GM18519 (cell line): ENCODE data around the gene TNS3.

ENCODE experiments used
- ATAC-seq: cut with Tn5 transposase; IDR thresholded peaks from one replicate; pipeline ENCODE4 v1.9.1; 2021; ENCODE audit warnings: mild to moderate bottlenecking, moderate library complexity; ENCODE audit not compliant: unreplicated experiment, low FRiP score

The TNS3 gene

DNA sequence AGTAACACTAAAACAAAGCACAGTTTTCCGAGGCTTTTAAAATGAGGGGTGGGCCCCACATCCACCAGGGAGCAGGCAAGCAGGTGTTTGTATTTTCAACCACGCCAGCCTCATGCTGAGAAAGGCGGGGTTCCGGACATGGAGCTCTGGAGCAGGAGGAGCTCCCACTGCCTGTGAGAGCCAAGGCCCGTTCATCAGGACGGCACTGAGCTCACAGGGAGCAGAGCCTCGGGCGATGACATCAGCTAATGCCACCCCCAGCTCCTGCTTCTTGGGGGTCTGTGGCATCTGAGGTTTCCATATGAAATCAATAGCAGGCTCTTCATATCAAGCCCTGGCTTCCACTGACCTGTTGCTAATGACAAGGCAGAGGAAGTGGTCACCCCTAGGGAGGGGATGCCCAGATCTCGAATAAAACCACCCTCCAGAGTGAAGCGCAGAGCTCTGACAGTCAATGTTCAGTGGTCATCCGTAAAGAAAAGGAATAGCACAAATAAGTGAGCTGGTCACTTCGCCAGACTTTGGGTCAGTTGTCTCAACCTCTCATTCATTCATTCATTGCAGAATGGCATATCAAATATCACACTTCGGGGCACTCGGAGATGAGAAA, 89.1 kb downstream of the TNS3 start:
- no peak for ATAC-seq

DNA sequence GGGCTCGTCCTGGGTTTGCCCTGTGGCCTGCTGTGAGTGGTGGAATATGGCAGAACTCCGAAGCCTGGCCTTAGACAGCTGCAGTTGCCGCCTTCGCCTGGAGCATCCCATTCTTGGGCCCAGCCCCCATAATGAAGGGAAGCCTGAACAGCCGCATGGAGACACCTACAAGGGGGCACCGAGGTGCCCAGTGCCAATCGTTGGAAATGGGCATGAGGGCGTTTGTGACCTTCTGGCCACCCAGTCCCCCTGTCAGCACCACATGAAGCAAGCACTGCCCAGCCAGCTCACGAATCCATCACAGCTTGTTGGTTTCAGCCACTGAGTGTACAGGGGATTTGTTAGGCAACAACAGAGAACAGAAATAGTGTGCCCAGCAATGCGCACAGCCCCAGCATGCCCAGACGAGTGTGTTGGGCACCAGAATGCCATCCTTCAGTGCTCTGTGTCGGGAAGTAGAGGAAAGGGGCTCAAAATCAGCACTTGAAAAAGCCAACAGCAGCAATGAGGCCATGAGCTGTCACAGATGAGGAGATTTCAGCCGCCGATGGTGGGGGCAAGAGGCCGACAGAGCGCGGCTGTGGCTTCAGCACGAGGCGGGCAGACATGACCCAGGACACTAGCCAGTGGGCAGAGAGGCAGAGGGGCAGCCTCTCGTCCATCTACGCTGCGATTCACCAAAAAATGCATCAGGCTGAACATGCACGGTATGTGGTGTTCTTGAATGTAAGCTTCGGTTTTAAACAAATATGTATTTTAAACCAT, 91.2 kb downstream of the TNS3 start:
- no peak for ATAC-seq

DNA sequence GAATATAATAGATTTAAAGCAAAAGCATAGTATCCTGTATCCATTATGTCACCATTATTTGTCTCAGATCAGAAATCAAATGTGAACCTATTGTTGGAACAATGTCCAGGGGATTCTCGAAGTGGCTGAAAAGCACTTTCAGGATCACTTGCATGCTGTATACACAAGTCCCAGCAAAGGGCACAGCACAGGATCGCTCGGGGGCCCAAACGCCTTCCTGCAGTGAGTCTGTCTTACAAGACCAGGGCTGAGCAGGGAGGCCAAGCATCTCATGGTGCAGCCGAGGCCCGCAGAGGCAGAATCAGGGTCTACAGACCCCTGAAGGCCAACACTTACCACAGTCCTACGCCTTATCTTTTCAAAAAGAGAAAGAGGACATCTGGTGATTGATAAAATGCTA, 92.3 kb downstream of the TNS3 start:
- no peak for ATAC-seq

DNA sequence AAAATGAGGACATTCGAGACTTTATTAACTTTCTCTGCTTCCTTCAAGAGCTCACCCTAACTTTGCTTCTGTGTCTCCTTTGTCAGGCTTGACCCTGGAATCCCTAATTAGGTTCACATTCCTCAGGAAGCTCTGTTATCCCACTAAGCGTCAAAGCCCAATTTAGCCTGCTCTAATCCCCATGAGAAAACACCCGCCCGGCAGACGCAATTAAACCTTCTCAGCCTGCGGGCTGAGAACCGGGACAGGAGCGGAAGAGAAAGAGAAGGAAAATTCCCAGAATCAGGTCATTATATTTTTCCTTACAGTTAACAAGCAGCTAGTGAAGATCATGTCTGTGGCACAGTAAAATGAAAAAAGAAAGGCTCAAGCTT, 93.0 kb downstream of the TNS3 start:
- no peak for ATAC-seq

DNA sequence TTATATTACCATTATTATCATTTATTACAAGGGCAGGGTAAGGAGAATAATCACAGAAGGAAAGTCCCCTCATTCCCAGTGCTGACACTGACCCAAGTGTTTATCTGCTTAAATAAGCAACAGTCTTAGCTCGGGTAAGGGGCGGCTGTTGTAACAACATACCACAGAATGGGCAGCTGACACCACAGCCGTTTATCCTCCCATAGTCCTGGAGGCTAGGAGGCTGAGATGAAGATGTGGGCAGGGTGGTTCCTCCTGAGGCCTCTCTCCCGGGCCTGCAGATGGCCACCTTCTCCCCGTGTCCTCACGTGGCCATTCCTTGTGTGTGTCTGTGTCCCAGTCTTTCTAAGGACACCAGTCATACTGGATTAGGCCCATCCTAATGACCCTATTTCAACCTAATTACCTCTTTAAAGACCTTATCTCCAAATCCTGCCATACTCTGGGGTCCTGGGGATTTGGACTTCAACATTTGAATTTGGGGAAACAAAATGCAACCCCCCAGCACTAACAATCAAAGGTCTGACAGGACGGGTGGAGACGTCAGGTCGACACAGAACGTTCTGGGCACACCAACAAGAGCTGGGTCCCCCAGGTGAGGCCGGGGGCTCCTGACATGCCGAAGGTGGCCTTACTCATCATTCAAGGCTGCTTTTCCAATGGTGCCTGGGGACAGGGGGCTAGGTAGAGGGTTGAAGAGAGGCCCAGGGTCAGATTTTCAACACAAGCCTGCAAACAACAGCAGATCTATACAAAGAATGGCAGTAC, 93.5 kb downstream of the TNS3 start:
- no peak for ATAC-seq

DNA sequence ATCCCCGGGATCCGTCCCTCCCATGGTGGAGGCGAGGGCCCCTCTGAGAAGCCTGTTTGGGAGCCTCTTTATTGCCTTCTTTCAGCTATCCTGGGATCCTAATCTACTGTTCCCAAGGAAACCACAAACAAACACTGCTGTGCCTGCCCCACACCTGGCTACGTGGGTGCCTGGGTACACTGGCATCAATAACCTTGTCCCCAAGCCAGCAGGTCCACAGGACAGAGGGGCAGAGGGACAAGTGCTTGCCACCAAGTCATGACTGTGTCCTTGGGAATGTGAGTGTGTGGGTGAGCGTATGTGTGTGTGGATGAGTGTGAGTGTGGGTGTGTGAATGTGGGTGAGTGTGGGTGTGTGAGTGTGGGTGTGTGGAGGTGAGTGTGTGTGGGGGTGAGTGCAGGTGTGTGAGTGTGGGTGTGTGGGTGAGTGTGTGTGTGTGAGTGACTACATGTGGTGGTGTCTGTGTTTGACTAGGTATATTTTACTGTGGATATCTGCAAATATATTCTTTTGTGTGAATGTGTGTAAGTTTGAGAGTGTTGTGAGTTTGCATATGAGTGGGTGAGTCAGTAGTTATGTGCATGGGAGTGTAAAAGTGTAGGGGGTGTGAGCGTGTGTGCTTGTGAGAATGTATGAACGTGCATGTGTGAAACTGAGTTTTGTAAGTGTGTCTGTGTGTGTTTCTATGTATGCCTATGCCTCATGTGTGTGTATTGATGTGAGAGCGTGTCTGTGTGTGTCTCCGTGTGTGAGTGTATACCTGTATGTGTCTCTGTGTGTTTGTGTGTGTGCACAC, 96.1 kb downstream of the TNS3 start:
- no peak for ATAC-seq

DNA sequence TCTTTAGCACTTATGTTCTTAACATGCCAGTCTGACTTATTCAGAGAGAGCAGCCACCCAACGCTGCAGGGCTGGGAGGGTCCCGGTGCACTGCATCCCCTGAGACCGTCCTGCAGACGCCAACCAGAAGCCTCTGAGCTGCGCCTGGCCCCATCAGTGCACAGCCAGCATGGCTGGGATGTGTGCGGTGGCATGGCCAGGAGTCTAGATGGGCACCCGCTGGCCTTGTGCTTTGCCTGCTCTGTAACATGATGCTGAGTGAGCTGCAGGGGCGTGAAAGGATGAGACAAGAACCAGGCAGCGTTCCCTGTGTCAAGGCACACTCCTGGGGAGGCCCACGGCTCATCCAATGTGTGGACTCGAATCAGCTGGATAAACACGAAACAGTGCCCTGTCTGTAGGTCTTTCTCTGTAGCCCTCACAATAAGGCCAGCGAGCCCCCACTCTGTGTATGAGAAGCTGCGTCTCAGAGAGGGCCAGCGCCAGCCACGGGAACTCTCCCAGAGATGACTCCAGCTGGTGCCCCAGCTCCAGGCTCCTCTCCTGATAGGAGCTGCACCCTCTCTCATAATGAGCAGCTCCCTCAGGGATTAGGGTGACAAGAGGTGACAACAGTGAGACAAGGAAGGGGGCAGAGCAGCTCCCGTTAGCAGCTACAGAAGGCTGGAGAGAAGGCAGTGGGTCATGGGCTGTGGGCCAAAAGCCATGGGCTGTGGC, 96.8 kb downstream of the TNS3 start:
- ATAC-seq, result no peak

DNA sequence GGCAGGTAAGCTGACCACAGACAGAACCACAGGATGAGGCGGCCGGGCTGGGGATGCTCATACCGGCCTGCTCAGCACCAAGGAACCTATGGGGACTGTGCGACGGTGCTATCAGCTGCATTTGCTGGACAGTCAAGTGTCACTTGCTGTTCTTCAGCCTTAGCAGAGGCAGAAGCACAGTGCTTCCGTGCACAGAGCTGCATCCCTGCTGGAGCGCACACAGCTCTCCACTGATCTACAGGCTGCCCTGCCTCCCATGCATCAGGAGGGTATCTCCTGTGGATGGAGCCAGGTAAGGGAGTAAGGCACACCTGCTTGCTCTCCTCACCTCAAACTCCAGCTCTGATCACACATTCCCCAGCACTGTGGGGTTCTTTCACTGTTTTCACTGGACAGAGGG, 97.5 kb downstream of the TNS3 start:
- ATAC-seq, result no peak

DNA sequence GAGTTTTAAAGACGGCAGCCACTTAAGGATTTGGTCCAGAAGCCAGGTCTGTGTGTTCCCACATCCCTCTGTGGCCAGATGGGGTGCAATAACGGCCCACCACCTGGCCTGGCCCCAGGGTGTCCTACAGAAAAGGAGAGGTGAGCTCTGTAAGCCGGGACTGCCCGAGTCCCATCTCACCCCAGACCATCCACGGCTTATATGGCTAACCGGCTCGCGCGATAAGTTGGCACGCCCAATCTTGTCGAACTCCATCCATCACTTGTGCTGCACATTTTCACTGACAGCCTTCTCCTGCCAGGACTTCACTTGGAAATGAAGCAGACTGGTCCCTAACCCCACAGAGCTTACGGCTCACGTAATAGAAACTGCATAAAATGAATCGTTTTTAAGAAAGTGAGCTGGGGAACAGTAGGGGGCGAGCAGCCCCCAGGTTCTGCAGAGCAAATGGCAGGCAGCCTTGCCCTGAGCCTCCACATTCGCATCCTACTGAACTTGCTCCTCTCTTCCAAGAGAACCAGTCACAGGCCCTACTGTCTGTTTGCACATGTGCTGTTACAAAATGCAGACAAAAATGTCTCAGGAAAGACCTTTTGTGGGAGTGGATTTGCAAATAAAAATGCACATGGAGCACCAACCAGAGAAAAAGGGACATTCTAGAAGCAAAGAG, 98.2 kb downstream of the TNS3 start:
- ATAC-seq, result no peak

DNA sequence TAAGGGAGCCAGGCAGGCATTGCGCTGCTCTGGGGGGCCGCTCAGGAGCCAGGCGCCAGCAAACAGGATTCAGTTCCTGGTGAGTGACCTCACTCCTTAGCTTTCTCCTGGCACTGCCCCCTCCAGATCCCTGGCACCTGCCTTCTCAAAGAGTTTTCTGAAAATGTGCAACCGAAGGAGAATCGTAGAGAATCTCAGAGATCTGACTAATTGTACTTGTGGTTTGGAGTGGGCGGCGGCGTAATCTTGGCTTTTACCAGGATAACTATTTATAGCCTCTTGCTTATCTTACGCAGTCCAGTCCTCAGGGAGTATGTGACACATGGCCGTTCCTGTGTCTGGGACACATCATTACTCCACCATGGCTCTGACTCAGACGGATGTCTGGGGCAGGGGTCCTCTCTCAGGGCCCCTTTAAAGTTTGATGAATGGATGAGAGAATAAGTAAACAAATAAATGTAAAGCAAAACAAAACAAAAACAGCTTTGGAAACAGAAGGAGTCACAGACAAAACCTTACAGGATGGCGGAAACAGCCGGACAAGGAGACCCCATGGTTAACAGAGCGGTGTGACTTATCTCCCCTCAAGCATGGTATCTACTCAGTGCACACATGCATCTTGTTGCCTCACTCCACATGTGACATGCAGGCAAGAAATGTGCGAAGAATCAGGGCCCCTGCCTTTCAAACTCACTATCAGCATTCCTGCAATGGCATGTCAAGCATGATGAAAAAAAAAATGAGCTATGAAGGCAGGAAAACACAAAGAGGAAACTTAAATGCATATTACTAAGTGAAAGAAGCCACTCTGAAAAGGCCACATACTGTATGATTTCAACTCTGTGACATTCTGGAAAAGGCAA, 99.7 kb downstream of the TNS3 start:
- no peak for ATAC-seq

DNA sequence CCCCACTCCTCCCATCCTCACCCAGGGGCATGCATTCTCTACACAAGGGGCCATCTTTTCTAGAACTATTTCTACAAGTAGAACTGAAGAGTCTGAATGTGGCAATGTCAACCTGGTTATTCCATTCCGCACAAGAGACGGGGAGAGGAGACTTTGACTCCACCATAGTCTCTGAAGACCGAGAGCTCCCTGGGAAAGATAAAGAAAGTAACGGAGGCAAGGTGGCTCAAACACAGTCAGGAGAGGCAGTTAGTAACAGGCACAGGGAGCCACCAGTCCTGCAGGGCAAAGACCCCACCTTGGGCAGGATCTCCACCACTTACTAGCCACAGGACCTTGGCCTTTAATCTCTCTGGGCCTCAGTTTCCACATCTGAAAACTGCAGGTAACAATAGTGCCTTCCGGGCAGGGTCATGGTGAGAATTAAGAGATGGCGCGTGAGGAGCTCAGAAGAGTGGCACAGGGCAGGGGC, 100.3 kb downstream of the TNS3 start:
- no peak for ATAC-seq

DNA sequence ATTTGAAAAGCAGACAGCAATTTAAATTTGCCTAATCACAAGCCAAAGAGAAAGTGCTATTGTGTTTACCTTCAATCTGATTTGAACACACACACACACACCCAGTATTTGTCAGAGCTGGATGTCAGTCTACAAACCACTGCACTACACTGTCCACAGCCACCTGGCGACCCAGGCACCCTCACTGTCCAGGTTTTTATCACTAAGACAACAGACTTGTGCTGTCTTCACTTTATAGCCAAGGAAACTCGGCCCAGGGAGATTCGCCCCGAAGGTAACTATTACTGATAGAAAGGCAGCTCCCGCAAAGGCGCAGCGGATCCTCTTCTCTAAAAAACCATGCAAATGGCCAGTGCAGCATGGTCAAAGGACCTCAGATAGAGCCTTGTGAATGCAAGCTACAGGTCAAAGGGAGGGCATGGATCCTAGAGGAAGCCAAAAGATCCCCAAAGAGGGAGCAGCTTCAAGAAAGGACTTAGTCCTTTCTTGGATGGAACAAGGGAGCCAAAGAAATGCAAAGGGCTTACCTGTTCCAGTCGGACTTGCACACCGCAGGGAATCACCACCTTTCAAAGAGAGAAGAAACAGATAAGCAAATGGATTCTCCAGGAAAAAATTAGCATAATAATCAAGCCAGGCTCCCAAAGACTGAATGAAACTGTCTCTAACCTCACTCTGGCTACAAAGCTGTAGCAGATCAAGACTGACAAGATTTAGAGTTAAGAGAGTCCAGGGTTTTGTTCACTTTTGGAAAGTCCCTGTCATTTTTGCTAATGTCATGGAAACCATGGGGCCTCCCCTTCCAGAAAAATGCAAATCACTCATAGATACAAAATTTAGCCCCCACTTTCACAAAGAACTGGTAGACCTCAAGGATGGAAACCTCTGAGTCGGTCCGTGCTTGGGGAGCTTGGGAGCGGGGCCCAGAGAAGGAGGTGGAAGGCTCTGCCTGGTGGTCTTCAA, 101.1 kb downstream of the TNS3 start:
- ATAC-seq, result peak; percentile 67

DNA sequence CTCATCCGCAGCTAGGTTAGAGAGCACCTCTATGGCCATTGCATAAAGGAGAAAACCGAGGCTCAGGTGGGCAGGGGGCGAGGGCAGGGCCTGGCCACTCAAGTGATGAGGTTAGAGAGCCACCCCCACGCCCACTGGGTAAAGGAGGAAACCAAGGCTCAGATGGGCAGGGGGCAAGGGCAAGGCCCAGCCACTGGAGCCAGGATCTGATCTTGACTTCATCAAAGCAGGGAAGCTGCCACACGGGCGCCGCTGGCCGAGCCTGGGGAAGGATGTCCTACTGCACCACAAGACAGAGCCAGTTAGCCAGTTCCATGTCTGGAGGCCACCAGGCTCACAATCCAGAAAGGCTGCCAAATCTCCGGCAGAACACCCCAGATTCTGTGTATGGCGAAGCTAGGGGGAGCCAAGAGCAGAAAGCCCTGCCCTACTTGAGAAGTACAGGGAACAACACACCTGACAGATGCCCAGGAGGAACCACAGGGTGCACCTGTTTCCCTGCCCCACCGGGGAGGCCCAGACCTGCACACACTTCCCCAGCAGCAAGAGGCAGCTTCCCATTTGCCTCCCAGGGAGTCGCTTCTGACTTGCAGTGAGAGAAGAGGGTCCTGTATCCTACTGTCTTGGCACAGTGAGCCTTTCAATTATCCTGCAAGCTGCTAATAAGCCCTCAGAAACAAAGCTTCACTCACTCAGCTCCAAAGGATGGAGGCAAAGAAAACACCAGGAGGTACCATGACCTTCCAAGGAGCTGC, 101.9 kb downstream of the TNS3 start:
- no peak for ATAC-seq

DNA sequence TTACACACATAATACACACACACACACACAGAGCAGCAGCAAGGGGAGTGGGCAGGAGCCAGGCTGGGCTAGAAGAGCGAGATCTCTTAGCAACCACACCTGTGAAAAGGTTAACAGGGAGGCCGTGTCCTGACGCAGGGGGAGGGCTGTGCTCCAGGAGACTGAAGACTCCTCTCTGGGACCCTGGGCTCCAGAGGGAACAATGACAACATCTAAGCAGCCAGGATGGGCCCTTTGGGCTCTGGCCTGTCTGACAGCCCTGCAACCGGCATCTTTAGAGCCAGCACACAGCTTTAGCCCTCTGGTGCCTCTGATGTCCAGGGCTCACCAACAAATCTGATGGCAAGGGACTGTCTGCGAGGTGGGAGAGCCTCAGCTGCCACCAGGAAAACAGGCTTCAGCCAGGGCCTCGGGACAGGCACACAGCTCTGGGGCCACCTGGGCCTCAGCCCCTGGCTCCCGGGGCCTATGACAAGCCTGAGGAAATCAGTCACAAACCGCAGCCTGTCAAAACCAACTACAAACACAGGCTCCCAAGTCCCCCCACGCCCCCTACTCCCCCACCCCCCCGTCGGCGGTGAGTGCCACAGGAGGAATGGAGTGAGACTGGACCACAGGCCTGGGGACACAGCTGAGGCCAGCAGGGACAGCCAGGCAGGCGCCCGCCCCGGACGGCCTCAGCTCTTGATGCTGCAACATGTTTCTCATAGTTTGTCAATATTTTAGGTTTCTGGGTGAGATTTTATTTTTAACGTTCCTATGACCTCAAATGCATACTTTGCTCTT, 102.8 kb downstream of the TNS3 start:
- ATAC-seq, result no peak

DNA sequence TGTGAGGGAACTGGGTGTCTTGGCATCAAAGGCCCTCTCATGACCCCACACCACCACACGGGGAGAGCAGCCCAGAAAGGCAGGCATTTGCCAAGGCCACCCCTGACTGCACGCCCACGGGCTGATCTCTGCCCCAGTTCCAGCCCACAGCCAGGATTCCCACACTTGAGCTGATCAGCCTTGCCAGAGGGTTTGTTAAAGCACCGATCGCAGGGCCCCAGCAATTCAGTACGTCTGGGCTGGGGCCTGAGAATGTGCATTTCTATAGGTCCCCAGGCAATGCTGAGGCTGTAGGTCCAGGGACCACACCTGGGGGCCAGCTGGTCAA, 103.9 kb downstream of the TNS3 start:
- no peak for ATAC-seq
